MM.1S (cell line): Measurements from ENCODE around the gene DENND5B.
"Not testable (repeated sequence)": the region's sequence is repeated elsewhere in the genome, so short reads cannot be mapped to it uniquely, and the experiment has no call there.

Experiments
- DNase-seq: peaks from one replicate; pipeline ENCODE4 v3.0.0-alpha.2; 2015
- H2AFZ ChIP-seq: fragments of 300-600 bp; sonication (generic); 2 replicates; pipeline ENCODE4 v1.6.0; 2016; ENCODE audit warnings: antibody characterized with exemption, low read length
- H3F3A ChIP-seq: fragments of 300-600 bp; sonication (generic); 2 replicates; pipeline ENCODE4 v1.6.1; 2016; ENCODE audit warnings: mild to moderate bottlenecking, antibody characterized with exemption, low read length, moderate library complexity, mixed read lengths; ENCODE audit not compliant: insufficient read depth
- H3K27ac ChIP-seq: fragments of 300-600 bp; sonication (generic); 2 replicates; pipeline ENCODE4 v1.5.1; 2016; ENCODE audit warnings: mild to moderate bottlenecking, low read length
- H3K27me3 ChIP-seq: fragments of 300-600 bp; sonication (generic); replicated peaks from 2 replicates; pipeline ENCODE4 v1.6.0; 2016; ENCODE audit warnings: low read length; ENCODE audit not compliant: insufficient read depth
- H3K36me3 ChIP-seq: fragments of 300-600 bp; sonication (generic); replicated peaks from 2 replicates; pipeline ENCODE4 v1.6.1; 2016; ENCODE audit warnings: mild to moderate bottlenecking, low read length, mixed read lengths; ENCODE audit not compliant: insufficient read depth
- H3K4me1 ChIP-seq: fragments of 300-600 bp; sonication (generic); 2 replicates; pipeline ENCODE4 v1.6.1; 2016; ENCODE audit warnings: low read length, mixed read lengths
- H3K4me2 ChIP-seq: fragments of 300-600 bp; sonication (generic); 2 replicates; pipeline ENCODE4 v1.6.0; 2016; ENCODE audit warnings: low read depth, low read length
- H3K4me3 ChIP-seq: fragments of 300-600 bp; sonication (generic); 2 replicates; pipeline ENCODE4 v1.5.1; 2016; ENCODE audit warnings: low read length, mixed read lengths
- H3K79me2 ChIP-seq: fragments of 300-600 bp; sonication (generic); 2 replicates; pipeline ENCODE4 v1.6.1; 2016; ENCODE audit warnings: mixed run types, low read length, mixed read lengths
- H3K9ac ChIP-seq: fragments of 300-600 bp; sonication (generic); 2 replicates; pipeline ENCODE4 v1.6.1; 2016; ENCODE audit warnings: low read length, mixed read lengths
- H3K9me2 ChIP-seq: fragments of 300-600 bp; sonication (generic); replicated peaks from 2 replicates; pipeline ENCODE4 v1.6.1; 2016; ENCODE audit warnings: mild to moderate bottlenecking, low read length, mixed read lengths; ENCODE audit not compliant: insufficient read depth
- H3K9me3 ChIP-seq: fragments of 300-600 bp; sonication (generic); replicated peaks from 2 replicates; pipeline ENCODE4 v1.6.1; 2016; ENCODE audit warnings: mild to moderate bottlenecking, low read length, mixed read lengths; ENCODE audit not compliant: insufficient read depth
- H4K20me1 ChIP-seq: fragments of 300-600 bp; sonication (generic); 2 replicates; pipeline ENCODE4 v1.6.1; 2016; ENCODE audit warnings: mild to moderate bottlenecking, low read length, moderate library complexity, mixed read lengths; ENCODE audit not compliant: insufficient read depth
- EZH2 ChIP-seq: fragments of 300-600 bp; sonication (generic); optimal IDR thresholded peaks from 2 replicates; pipeline ENCODE3; 2017; ENCODE audit warnings: low read depth, mild to moderate bottlenecking, antibody characterized with exemption, low read length, mixed read lengths
- EZH2phosphoT487 ChIP-seq: fragments of 300-600 bp; sonication (generic); IDR thresholded peaks from 2 replicates; pipeline ENCODE4 v1.6.1; 2018; ENCODE audit warnings: antibody characterized with exemption, low read length
- TF ChIP-seq, protein P1 (sequence below): fragments of 300-600 bp; sonication (generic); IDR thresholded peaks from 2 replicates; pipeline ENCODE4 v1.5.1; 2016; ENCODE audit warnings: antibody characterized with exemption, low read length, mixed read lengths

The DENND5B gene

DNA sequence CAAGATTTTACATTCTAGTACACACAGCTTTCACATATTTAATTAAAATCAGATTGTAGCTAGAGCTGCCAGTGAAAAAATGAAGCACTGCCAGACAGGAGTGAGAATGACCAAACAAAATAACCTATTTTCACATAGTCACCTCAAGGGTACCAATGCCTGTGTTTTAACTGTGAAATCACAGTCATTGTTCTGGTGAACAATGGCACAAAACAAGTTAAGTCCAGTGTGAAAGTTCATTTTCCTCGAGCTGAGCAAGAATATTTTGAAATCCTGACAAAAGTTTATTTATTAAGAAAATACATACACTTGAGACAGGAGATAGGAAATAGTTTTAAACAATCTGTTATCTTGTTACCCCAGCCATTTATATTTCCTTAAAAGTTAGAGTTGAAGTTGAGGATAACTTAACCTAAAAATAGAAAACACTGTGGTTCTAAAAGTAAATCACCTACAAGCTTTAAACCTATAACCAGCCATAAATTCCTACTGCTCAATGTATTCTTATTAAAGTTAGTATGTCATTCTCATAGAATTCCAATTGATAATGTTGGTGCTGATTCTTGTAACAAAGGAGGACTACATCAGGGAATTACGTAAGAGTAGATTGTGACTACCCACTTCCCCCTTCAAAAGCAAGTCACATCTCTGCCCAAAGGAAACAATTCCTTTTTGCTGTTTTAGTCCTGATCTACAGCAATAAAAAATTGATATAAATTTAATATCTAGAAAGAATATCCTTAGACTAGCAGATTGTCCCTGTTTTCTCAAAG, 15.9 kb downstream of the DENND5B start:
- no peaks in the 10 kb centered on the region for H3K9me2 ChIP-seq
- H3K9me3 ChIP-seq = no peaks in the 10 kb centered on the region
- no peak overlapping the region for H3K4me2 ChIP-seq
- H3K27ac ChIP-seq = no peak overlapping the region
- H3K4me1 ChIP-seq = peaks cover 17% of the 10 kb centered on the region
- H4K20me1 ChIP-seq = no peaks in the 10 kb centered on the region
- H3K27me3 ChIP-seq = no peaks in the 10 kb centered on the region
- TF ChIP-seq, protein P1, sequence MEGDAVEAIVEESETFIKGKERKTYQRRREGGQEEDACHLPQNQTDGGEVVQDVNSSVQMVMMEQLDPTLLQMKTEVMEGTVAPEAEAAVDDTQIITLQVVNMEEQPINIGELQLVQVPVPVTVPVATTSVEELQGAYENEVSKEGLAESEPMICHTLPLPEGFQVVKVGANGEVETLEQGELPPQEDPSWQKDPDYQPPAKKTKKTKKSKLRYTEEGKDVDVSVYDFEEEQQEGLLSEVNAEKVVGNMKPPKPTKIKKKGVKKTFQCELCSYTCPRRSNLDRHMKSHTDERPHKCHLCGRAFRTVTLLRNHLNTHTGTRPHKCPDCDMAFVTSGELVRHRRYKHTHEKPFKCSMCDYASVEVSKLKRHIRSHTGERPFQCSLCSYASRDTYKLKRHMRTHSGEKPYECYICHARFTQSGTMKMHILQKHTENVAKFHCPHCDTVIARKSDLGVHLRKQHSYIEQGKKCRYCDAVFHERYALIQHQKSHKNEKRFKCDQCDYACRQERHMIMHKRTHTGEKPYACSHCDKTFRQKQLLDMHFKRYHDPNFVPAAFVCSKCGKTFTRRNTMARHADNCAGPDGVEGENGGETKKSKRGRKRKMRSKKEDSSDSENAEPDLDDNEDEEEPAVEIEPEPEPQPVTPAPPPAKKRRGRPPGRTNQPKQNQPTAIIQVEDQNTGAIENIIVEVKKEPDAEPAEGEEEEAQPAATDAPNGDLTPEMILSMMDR = no peak
- no peak for TF ChIP-seq EZH2
- no peak for TF ChIP-seq EZH2phosphoT487
- H3K9ac ChIP-seq = no peak overlapping the region
- H3K4me3 ChIP-seq = no peak overlapping the region
- DNase-seq = no peak
- H3K36me3 ChIP-seq = no peaks in the 10 kb centered on the region
- no peak overlapping the region for H2AFZ ChIP-seq
- peaks cover 87% of the 10 kb centered on the region for H3K79me2 ChIP-seq
- no peaks in the 10 kb centered on the region; the same call in 1 of the 2 replicates for H3F3A ChIP-seq

DNA sequence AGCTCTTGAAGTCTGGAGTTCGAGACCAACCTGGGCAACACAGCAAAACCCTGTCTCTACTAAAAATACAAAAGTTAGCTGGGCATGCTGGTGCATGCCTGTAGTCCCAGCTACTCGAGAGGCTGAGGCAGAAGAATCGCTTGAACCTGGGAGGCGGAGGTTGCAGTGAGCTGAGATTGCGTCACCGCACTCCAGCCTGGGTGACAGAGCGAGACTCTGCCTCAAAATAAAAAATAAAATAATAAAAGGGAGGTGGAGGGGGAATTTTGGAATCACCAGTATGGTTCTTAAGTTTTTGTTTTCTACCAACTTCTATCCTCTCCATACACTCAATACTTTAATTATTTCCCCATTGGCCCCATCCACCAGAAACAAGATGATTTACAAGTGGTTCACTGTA, 16.6 kb downstream of the DENND5B start:
- H4K20me1 ChIP-seq, H3K9ac ChIP-seq, H3K27me3 ChIP-seq, H3K4me3 ChIP-seq, H3K9me3 ChIP-seq, H3K9me2 ChIP-seq, H2AFZ ChIP-seq, DNase-seq, H3K4me2 ChIP-seq, H3F3A ChIP-seq, H3K27ac ChIP-seq, H3K36me3 ChIP-seq: not testable (repeated sequence)
- H3K4me1 ChIP-seq = peaks cover 17% of the 10 kb centered on the region
- H3K79me2 ChIP-seq = peaks cover 89% of the 10 kb centered on the region

DNA sequence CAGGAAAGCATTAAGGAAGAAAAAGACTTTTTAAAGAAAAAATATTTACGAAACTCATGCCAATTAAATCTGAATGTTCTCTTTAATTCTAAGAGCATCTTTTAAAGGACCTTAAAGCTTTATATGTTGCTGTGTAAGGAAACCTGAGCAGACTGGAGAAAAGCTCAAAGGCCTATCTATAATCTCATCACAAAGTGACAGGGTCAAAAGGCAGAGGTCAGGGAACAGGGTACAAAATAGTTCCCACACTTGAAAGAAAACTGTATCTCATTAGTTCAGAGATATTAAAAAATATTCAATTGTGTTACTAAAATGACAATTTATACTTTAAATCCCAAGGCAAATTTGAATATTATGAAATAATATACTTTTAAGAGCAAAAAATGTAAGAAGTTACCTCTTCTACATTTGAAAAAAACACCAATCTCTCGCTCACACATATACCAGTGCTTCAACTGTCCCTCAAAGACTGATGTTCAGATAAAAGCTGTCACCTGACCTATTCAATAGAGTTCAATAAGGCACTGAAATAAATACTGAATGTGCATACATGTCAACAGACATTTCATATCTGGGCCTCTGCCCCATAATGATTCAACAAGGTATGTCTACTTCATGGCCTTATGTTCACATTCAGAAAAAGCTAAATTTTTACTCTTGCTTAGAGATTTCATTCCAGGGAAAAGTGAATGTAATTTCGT, 17.9 kb downstream of the DENND5B start:
- Histone ChIP-seq H3K4me3 (no peak overlapping the region), H3K79me2 (peaks cover 89% of the 10 kb centered on the region), H3K4me2 (no peak overlapping the region), H3K4me1 (peaks cover 17% of the 10 kb centered on the region), H3K9ac (no peak overlapping the region), H3F3A (no peaks in the 10 kb centered on the region), H3K27me3 (no peaks in the 10 kb centered on the region), H4K20me1 (no peaks in the 10 kb centered on the region), H3K9me3 (no peaks in the 10 kb centered on the region), H3K9me2 (no peaks in the 10 kb centered on the region), H3K36me3 (no peaks in the 10 kb centered on the region), H2AFZ (no peak overlapping the region), H3K27ac (no peak overlapping the region)
- no peak for DNase-seq
- TF ChIP-seq EZH2 (no peak), EZH2phosphoT487 (no peak)
- TF ChIP-seq, protein P1 = no peak

DNA sequence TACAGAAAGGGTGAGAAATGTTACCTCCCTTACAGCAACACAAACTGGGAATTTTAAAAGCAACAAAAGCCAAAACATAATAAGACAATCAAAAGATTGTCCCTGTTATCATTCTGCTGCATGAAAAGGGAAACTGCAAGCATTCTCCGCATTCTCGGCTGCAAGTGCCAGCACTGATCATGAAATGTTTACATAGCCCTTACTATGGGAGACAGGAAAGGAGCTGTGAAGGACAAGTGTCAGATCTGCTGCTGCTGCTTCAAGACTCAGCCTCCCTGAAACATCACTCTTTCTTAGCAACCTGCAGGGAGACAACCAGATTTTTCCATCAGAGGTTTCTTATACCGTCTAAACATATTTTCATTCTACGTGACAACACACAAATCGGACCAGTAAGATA, 20.1 kb downstream of the DENND5B start:
- H3K4me3 ChIP-seq = no peak overlapping the region
- no peak overlapping the region for H3K4me2 ChIP-seq
- no peaks in the 10 kb centered on the region for H3K9me2 ChIP-seq
- H3F3A ChIP-seq = no peaks in the 10 kb centered on the region
- no peaks in the 10 kb centered on the region for H3K9me3 ChIP-seq
- H4K20me1 ChIP-seq = no peaks in the 10 kb centered on the region
- H3K79me2 ChIP-seq = peaks cover 89% of the 10 kb centered on the region
- peaks cover 17% of the 10 kb centered on the region for H3K4me1 ChIP-seq
- no peak for DNase-seq
- H2AFZ ChIP-seq = no peak overlapping the region
- no peak for TF ChIP-seq EZH2phosphoT487
- TF ChIP-seq, protein P1 = no peak
- no peak for TF ChIP-seq EZH2
- no peak overlapping the region for H3K27ac ChIP-seq
- no peaks in the 10 kb centered on the region for H3K36me3 ChIP-seq
- no peak overlapping the region for H3K9ac ChIP-seq
- no peaks in the 10 kb centered on the region for H3K27me3 ChIP-seq

DNA sequence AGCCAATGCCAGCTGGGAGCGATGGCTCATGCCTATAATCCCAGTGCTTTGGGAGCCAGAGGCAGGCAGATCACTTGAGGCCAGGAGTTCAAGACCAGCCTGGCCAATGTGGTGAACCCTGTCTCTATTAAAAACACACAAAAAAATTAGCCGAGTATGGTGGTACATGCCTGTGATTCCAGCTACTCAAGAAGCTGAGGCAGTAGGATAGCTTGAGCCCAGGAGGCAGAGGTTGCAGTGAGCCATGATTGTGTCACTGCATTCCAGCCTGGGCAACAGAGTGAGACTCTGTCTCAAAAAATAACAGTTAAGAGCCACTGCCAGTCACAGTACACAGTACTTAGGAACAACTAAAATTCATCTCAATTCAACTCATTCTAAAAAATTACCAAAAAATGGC, 21.4 kb downstream of the DENND5B start:
- H2AFZ ChIP-seq, H4K20me1 ChIP-seq, H3K27me3 ChIP-seq, H3K9me2 ChIP-seq, H3K9ac ChIP-seq, H3K4me3 ChIP-seq, H3K27ac ChIP-seq, DNase-seq, H3K36me3 ChIP-seq, H3K4me2 ChIP-seq, H3K9me3 ChIP-seq, H3F3A ChIP-seq: not testable (repeated sequence)
- peaks cover 89% of the 10 kb centered on the region for H3K79me2 ChIP-seq
- H3K4me1 ChIP-seq = peaks cover 17% of the 10 kb centered on the region
